ENCODE results near the gene PNPLA8. TPM values are rescaled to one million over a fixed set of nuclear protein-coding genes. Genes with fewer than 3 reads are reported as not detected.
A peak's percentile ranks its signal among the peaks of the same experiment; 100 is the strongest.

PNPLA8 gene
- polyA plus RNA-seq, 1 donor from 2014 or later = 85.1 TPM

DNA sequence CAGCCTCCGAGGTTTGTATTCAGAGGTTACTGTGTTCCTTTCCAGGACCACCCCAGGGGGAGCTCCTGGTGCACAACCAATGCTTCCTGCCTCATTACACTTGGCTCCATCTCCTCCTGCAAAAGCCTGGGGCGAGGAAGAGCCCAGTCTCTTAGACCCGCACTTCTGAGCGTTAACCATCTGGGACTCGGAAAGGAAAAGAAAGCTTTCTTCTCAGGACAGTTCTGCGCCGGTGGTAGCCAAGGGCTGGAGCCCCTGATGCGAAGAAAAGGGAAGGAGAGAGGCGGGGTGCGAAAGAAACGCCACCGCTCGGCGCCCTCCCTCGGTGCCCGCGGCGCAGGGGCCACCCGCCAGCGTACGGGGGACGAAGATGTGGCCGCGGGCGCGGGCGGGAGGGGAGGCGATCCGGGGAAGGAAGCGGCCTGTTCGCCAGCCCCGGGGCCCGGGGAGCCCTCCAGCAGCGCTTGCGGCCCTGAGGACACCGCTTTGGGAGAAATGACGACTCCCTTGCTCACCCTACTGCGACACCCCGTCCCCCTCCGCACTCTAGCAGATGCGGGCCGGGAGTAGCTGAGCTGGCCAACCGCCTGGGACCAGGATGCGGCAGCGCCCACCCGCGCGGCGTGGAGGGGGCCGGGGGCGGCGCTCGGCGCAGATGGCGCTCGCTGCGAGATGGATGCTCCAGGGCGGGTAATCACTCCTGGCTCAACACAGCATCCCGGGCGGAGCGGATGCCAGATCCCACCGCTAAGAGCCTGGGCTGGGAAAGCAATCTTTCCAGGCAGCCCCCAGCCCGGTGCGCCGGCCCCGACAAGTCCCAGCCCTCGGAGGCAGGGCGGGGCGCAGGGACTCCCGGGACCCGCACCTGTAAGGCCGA, 71.0 kb downstream of the PNPLA8 start:
- Histone ChIP-seq H3K9ac (ENCODE audit: low read length) (peak overlapping the region; percentile 81), H2AFZ (ENCODE audit: low read depth, low read length) (peak overlapping the region; percentile 69), H3K9me2 (ENCODE audit: insufficient read depth, low read length) (no peaks in the 10 kb centered on the region), H3K4me2 (ENCODE audit: low read length) (peak overlapping the region; percentile 57), H3K79me2 (replicated peaks; ENCODE audit: insufficient read depth, low read length) (peaks cover 44% of the 10 kb centered on the region), H3F3A (ENCODE audit: insufficient read depth, low read length, poor library complexity, severe bottlenecking) (no peaks in the 10 kb centered on the region), H3K4me3 (ENCODE audit: low read length) (peak overlapping the region; percentile 97), H3K36me3 (ENCODE audit: insufficient read depth, low read length) (no peaks in the 10 kb centered on the region), H3K27me3 (ENCODE audit: insufficient read depth, low read depth, low read length) (no peaks in the 10 kb centered on the region), H3K9me3 (ENCODE audit: low read length) (no peaks in the 10 kb centered on the region), H3K27ac (ENCODE audit: low read length) (peak overlapping the region; percentile 67), H4K20me1 (ENCODE audit: insufficient read depth) (no peaks in the 10 kb centered on the region)
- TF ChIP-seq MXI1 (conservative IDR thresholded peaks at IDR 0.05; ENCODE audit: poor library complexity, severe bottlenecking) = peak; percentile 31
- TF ChIP-seq, protein P1, sequence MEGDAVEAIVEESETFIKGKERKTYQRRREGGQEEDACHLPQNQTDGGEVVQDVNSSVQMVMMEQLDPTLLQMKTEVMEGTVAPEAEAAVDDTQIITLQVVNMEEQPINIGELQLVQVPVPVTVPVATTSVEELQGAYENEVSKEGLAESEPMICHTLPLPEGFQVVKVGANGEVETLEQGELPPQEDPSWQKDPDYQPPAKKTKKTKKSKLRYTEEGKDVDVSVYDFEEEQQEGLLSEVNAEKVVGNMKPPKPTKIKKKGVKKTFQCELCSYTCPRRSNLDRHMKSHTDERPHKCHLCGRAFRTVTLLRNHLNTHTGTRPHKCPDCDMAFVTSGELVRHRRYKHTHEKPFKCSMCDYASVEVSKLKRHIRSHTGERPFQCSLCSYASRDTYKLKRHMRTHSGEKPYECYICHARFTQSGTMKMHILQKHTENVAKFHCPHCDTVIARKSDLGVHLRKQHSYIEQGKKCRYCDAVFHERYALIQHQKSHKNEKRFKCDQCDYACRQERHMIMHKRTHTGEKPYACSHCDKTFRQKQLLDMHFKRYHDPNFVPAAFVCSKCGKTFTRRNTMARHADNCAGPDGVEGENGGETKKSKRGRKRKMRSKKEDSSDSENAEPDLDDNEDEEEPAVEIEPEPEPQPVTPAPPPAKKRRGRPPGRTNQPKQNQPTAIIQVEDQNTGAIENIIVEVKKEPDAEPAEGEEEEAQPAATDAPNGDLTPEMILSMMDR (IDR thresholded peaks at IDR 0.05; ENCODE audit: poor library complexity, severe bottlenecking) = peak; percentile 58
- TF ChIP-seq TAF1 (IDR thresholded peaks at IDR 0.05; ENCODE audit: low read depth) = no peak
- TF ChIP-seq RAD21 (conservative IDR thresholded peaks at IDR 0.05) = peak; percentile 50
- TF ChIP-seq EP300 (conservative IDR thresholded peaks at IDR 0.05; ENCODE audit: poor library complexity, severe bottlenecking) = no peak
- peak; percentile 78 for TF ChIP-seq REST (IDR thresholded peaks at IDR 0.05; ENCODE audit: borderline replicate concordance)
- peak; percentile 32 for TF ChIP-seq POLR2AphosphoS5 (IDR thresholded peaks at IDR 0.05)
- TF ChIP-seq SMC3 (conservative IDR thresholded peaks at IDR 0.05; ENCODE audit: poor library complexity) = peak; percentile 37

GRCh38 chr7:108454317-108454673, 71.6 kb downstream of the PNPLA8 start:
- peak overlapping the region; percentile 57 for H3K4me2 ChIP-seq (ENCODE audit: low read length)
- peak overlapping the region; percentile 81 for H3K9ac ChIP-seq (ENCODE audit: low read length)
- TF ChIP-seq EP300 (conservative IDR thresholded peaks at IDR 0.05; ENCODE audit: poor library complexity, severe bottlenecking) (no peak), EZH2 (IDR thresholded peaks at IDR 0.05; ENCODE audit: borderline replicate concordance, insufficient read depth, low read length, poor library complexity, severe bottlenecking) (no peak)
- peaks cover 50% of the 10 kb centered on the region for H3K79me2 ChIP-seq (replicated peaks; ENCODE audit: insufficient read depth, low read length)
- no peaks in the 10 kb centered on the region for H4K20me1 ChIP-seq (ENCODE audit: insufficient read depth)
- no peaks in the 10 kb centered on the region for H3F3A ChIP-seq (ENCODE audit: insufficient read depth, low read length, poor library complexity, severe bottlenecking)
- peak overlapping the region; percentile 97 for H3K4me3 ChIP-seq (ENCODE audit: low read length)
- no peaks in the 10 kb centered on the region for H3K9me2 ChIP-seq (ENCODE audit: insufficient read depth, low read length)
- peak overlapping the region; percentile 69 for H2AFZ ChIP-seq (ENCODE audit: low read depth, low read length)
- peak overlapping the region; percentile 67 for H3K27ac ChIP-seq (ENCODE audit: low read length)
- no peaks in the 10 kb centered on the region for H3K27me3 ChIP-seq (ENCODE audit: insufficient read depth, low read depth, low read length)
- H3K9me3 ChIP-seq (ENCODE audit: low read length) = no peaks in the 10 kb centered on the region
- H3K36me3 ChIP-seq (ENCODE audit: insufficient read depth, low read length) = no peaks in the 10 kb centered on the region

Data from neural cell (in vitro differentiated cells).